ENCODE data around the gene CCT8L2. TPM values are rescaled to one million over a fixed set of nuclear protein-coding genes. Genes with fewer than 3 reads are reported as not detected.
"Not testable (repeated sequence)": the region's sequence is repeated elsewhere in the genome, so short reads cannot be mapped to it uniquely, and the experiment has no call there.

Gene CCT8L2
- total RNA-seq, 1 donor from 2014 or later: not detected

GRCh38 chr22:16609548-16610261 lies 17.1 kb upstream of the CCT8L2 start:
- Mint-ChIP-seq H3K4me1 (ENCODE audit: low read depth) (no peaks in the 10 kb centered on the region), H3K27ac (no peak overlapping the region), H3K4me3 (ENCODE audit: low read depth) (no peak overlapping the region), H3K36me3 (ENCODE audit: insufficient read depth) (peaks cover 7% of the 10 kb centered on the region), H3K27me3 (no peaks in the 10 kb centered on the region), H3K9me3 (ENCODE audit: low read depth) (peaks cover 32% of the 10 kb centered on the region)
- TF ChIP-seq CTCF (IDR thresholded peaks at IDR 0.05; ENCODE audit: unreplicated experiment): no peak
- DNase-seq (ENCODE audit: low spot score, unreplicated experiment): no peak

- H3K4me3 Mint-ChIP-seq (ENCODE audit: low read depth): no peak overlapping the region
- no peaks in the 10 kb centered on the region for H3K27me3 Mint-ChIP-seq
- H3K36me3 Mint-ChIP-seq (ENCODE audit: insufficient read depth): peaks cover 5% of the 10 kb centered on the region
- no peak for DNase-seq (ENCODE audit: low spot score, unreplicated experiment)
- no peak for TF ChIP-seq CTCF (IDR thresholded peaks at IDR 0.05; ENCODE audit: unreplicated experiment)
- no peaks in the 10 kb centered on the region for H3K4me1 Mint-ChIP-seq (ENCODE audit: low read depth)
- peaks cover 29% of the 10 kb centered on the region for H3K9me3 Mint-ChIP-seq (ENCODE audit: low read depth)
- H3K27ac Mint-ChIP-seq: no peak overlapping the region
Measured at GRCh38 chr22:16608931-16609330, 16.3 kb upstream of the CCT8L2 start.

- not testable (repeated sequence) for H3K27ac Mint-ChIP-seq; H3K4me3 Mint-ChIP-seq (ENCODE audit: low read depth)
- peaks cover 17% of the 10 kb centered on the region for H3K9me3 Mint-ChIP-seq (ENCODE audit: low read depth)
Measured at GRCh38 chr22:16604257-16604998, 11.8 kb upstream of the CCT8L2 start.

GRCh38 chr22:16603770-16604242 lies 11.2 kb upstream of the CCT8L2 start:
- H3K4me1 Mint-ChIP-seq (ENCODE audit: low read depth); H3K27ac Mint-ChIP-seq; DNase-seq (ENCODE audit: low spot score, unreplicated experiment); H3K4me3 Mint-ChIP-seq (ENCODE audit: low read depth); H3K27me3 Mint-ChIP-seq; H3K36me3 Mint-ChIP-seq (ENCODE audit: insufficient read depth): not testable (repeated sequence)
- H3K9me3 Mint-ChIP-seq (ENCODE audit: low read depth): peaks cover 17% of the 10 kb centered on the region

More at GRCh38 chr22:16604257-16604998, 11.8 kb upstream of the CCT8L2 start:
- not testable (repeated sequence) for H3K36me3 Mint-ChIP-seq (ENCODE audit: insufficient read depth); H3K27me3 Mint-ChIP-seq; DNase-seq (ENCODE audit: low spot score, unreplicated experiment); H3K4me1 Mint-ChIP-seq (ENCODE audit: low read depth)

- H3K36me3 Mint-ChIP-seq (ENCODE audit: insufficient read depth): peaks cover 5% of the 10 kb centered on the region
- no peak overlapping the region for H3K27ac Mint-ChIP-seq
- TF ChIP-seq CTCF (IDR thresholded peaks at IDR 0.05; ENCODE audit: unreplicated experiment): no peak
- H3K4me1 Mint-ChIP-seq (ENCODE audit: low read depth): no peaks in the 10 kb centered on the region
- H3K9me3 Mint-ChIP-seq (ENCODE audit: low read depth): peaks cover 17% of the 10 kb centered on the region
- no peak overlapping the region for H3K4me3 Mint-ChIP-seq (ENCODE audit: low read depth)
- no peaks in the 10 kb centered on the region for H3K27me3 Mint-ChIP-seq
- no peak for DNase-seq (ENCODE audit: low spot score, unreplicated experiment)
Measured at GRCh38 chr22:16603448-16603768, 10.8 kb upstream of the CCT8L2 start.

- not testable (repeated sequence) for H3K27ac Mint-ChIP-seq; H3K36me3 Mint-ChIP-seq (ENCODE audit: insufficient read depth); H3K4me3 Mint-ChIP-seq (ENCODE audit: low read depth); DNase-seq (ENCODE audit: low spot score, unreplicated experiment); H3K27me3 Mint-ChIP-seq; H3K4me1 Mint-ChIP-seq (ENCODE audit: low read depth)
- H3K9me3 Mint-ChIP-seq (ENCODE audit: low read depth): peaks cover 17% of the 10 kb centered on the region
Measured at GRCh38 chr22:16602728-16603447, 10.3 kb upstream of the CCT8L2 start.

- not testable (repeated sequence) for H3K4me3 Mint-ChIP-seq (ENCODE audit: low read depth); H3K36me3 Mint-ChIP-seq (ENCODE audit: insufficient read depth); DNase-seq (ENCODE audit: low spot score, unreplicated experiment); H3K27me3 Mint-ChIP-seq; H3K27ac Mint-ChIP-seq; H3K4me1 Mint-ChIP-seq (ENCODE audit: low read depth)
- peaks cover 17% of the 10 kb centered on the region for H3K9me3 Mint-ChIP-seq (ENCODE audit: low read depth)
Measured at GRCh38 chr22:16602224-16602727, 9.7 kb upstream of the CCT8L2 start.
